Keratinocyte (primary cell): ENCODE results near the gene MGMT. TPM values are rescaled to one million over a fixed set of nuclear protein-coding genes. Genes with fewer than 3 reads are reported as not detected.

Experiments used
- DNase-seq: peaks from one replicate; pipeline ENCODE4 v3.0.0-alpha.2; 2011; ENCODE audit warnings: low read depth, missing footprints, low spot score
- FAIRE-seq: peaks from 2 replicates; lab custom pipeline; 2011; peaks lifted over from hg19 to GRCh38; lab: Jason Lieb, UNC
- H2AFZ ChIP-seq: 2 replicates; pipeline ENCODE4 v1.6.0; 2012; ENCODE audit warnings: low read length, control low read depth, inconsistent platforms; ENCODE audit not compliant: control insufficient read depth
- H3K27ac ChIP-seq: 2 replicates; pipeline ENCODE4 v1.5.1; 2011; ENCODE audit warnings: low read length; ENCODE audit not compliant: control insufficient read depth, insufficient read depth
- H3K27me3 ChIP-seq: 3 replicates; pipeline ENCODE4 v1.6.0; 2011; ENCODE audit warnings: low read length; ENCODE audit not compliant: control insufficient read depth, insufficient read depth; ENCODE audit errors: extremely low read depth
- H3K36me3 ChIP-seq, 2 experiments: 2 replicates in 1 of 2; 3 replicates in 1 of 2; pipeline ENCODE4 v1.5.1; 2011; ENCODE audit warnings: low read length in 2 of 2, mild to moderate bottlenecking in 1 of 2; ENCODE audit not compliant: control insufficient read depth in 2 of 2, insufficient read depth in 2 of 2; ENCODE audit errors: extremely low read depth in 1 of 2
- H3K4me1 ChIP-seq: 3 replicates; pipeline ENCODE4 v1.5.1; 2011; ENCODE audit warnings: low read length; ENCODE audit not compliant: control insufficient read depth, insufficient read depth; ENCODE audit errors: extremely low read depth
- H3K4me2 ChIP-seq: 3 replicates; pipeline ENCODE4 v1.6.0; 2011; ENCODE audit warnings: low read depth, low read length; ENCODE audit not compliant: control insufficient read depth, insufficient read depth; ENCODE audit errors: extremely low read depth
- H3K4me3 ChIP-seq, 3 experiments: fragments of 200-600 bp in 1 of 3; sonication (generic) in 1 of 3; 2 replicates in 2 of 3; 3 replicates in 1 of 3; pipeline ENCODE4 v1.5.1; 2011 to 2016; ENCODE audit warnings: low read length in 3 of 3, mild to moderate bottlenecking in 3 of 3, control low read depth in 2 of 3, inconsistent platforms in 1 of 3, low read depth in 1 of 3, mixed read lengths in 1 of 3, mixed run types in 1 of 3, moderate library complexity in 1 of 3; ENCODE audit not compliant: control insufficient read depth in 2 of 3, insufficient read depth in 2 of 3; ENCODE audit errors: extremely low read depth in 1 of 3
- H3K79me2 ChIP-seq: 2 replicates; pipeline ENCODE4 v1.6.0; 2012; ENCODE audit warnings: low read length; ENCODE audit not compliant: control insufficient read depth, insufficient read depth
- H3K9ac ChIP-seq: 3 replicates; pipeline ENCODE4 v1.6.0; 2011; ENCODE audit warnings: low read length; ENCODE audit not compliant: control insufficient read depth, insufficient read depth; ENCODE audit errors: extremely low read depth
- H3K9me1 ChIP-seq: 3 replicates; pipeline ENCODE4 v1.6.0; 2011; ENCODE audit warnings: low read length; ENCODE audit not compliant: control insufficient read depth, insufficient read depth; ENCODE audit errors: extremely low read depth
- H3K9me3 ChIP-seq: 2 replicates; pipeline ENCODE4 v1.5.1; 2012; ENCODE audit warnings: low read depth, low read length; ENCODE audit not compliant: control insufficient read depth
- H4K20me1 ChIP-seq: 3 replicates; pipeline ENCODE4 v1.6.0; 2011; ENCODE audit warnings: low read length; ENCODE audit not compliant: control insufficient read depth, insufficient read depth; ENCODE audit errors: extremely low read depth
- EZH2 ChIP-seq: IDR thresholded peaks from one replicate; pipeline ENCODE4 v1.6.1; 2012; ENCODE audit warnings: inconsistent platforms, mild to moderate bottlenecking, low read length, moderate library complexity
- dilution Hi-C: fragments of 300-500 bp; cut with MboI; formaldehyde crosslinking; loops from one replicate; pipeline ENCODE4 v1.7.0; 2020; ENCODE audit warnings: low sequenced_read_pairs; ENCODE audit not compliant: extremely low pct_ligation_motif_present
- polyA plus RNA-seq, 5 experiments: library from polyadenylated mRNA; depleted of rRNA in 3 of 5; stranded (reverse) in 3 of 5; stranded (forward) in 1 of 5; unstranded in 1 of 5; fragments of >200 nt; gene quantifications; 1 replicate in 1 of 5; 2 replicates in 3 of 5; 3 replicates in 1 of 5; pipeline versions ENCODE4 v1.2.1 to v1.2.3, GENCODE V29; 2011 to 2012; ENCODE audit warnings: missing spikeins in 2 of 5, low read depth in 1 of 5, low replicate concordance in 1 of 5
- TF ChIP-seq, protein P1 (sequence below), 3 experiments: IDR thresholded peaks in 1 of 3; conservative IDR thresholded peaks in 1 of 3; optimal IDR thresholded peaks in 1 of 3; 2 replicates in 2 of 3; 3 replicates in 1 of 3; pipeline versions ENCODE3 to v1.5.1; 2011; ENCODE audit warnings: low read length in 3 of 3, mild to moderate bottlenecking in 3 of 3, moderate library complexity in 2 of 3, control low read depth in 1 of 3, inconsistent platforms in 1 of 3; ENCODE audit not compliant: insufficient read depth in 2 of 3; ENCODE audit errors: extremely low read depth in 1 of 3

MGMT gene
- polyA plus RNA-seq, 1 donor (not counting 4 experiments of a cell fraction or from before 2014, with no cell fraction given): 15.2 TPM

GRCh38 chr10:129581827-129582411 is 114.9 kb downstream of the MGMT start:
- Histone ChIP-seq H3K4me1 (no peaks in the 10 kb centered on the region), H3K79me2 (no peaks in the 10 kb centered on the region), H3K9ac (no peak overlapping the region), H3K27ac (no peak overlapping the region), H4K20me1 (no peaks in the 10 kb centered on the region), H3K9me3 (peaks cover 3% of the 10 kb centered on the region), H3K4me3 (no peak overlapping the region), H2AFZ (no peak overlapping the region), H3K27me3 (no peaks in the 10 kb centered on the region), H3K4me2 (no peak overlapping the region), H3K9me1 (no peaks in the 10 kb centered on the region), H3K36me3 (no peaks in the 10 kb centered on the region)
- dilution Hi-C loops: no loop called here
- no peak for FAIRE-seq
- no peak for DNase-seq
- TF ChIP-seq EZH2: no peak
- TF ChIP-seq, protein P1, sequence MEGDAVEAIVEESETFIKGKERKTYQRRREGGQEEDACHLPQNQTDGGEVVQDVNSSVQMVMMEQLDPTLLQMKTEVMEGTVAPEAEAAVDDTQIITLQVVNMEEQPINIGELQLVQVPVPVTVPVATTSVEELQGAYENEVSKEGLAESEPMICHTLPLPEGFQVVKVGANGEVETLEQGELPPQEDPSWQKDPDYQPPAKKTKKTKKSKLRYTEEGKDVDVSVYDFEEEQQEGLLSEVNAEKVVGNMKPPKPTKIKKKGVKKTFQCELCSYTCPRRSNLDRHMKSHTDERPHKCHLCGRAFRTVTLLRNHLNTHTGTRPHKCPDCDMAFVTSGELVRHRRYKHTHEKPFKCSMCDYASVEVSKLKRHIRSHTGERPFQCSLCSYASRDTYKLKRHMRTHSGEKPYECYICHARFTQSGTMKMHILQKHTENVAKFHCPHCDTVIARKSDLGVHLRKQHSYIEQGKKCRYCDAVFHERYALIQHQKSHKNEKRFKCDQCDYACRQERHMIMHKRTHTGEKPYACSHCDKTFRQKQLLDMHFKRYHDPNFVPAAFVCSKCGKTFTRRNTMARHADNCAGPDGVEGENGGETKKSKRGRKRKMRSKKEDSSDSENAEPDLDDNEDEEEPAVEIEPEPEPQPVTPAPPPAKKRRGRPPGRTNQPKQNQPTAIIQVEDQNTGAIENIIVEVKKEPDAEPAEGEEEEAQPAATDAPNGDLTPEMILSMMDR (optimal IDR thresholded peaks at IDR 0.05 in 1 of 3, IDR thresholded peaks at IDR 0.05 in 1 of 3, conservative IDR thresholded peaks at IDR 0.05 in 1 of 3; ENCODE audit: extremely low read depth in 1 of 3, insufficient read depth in 2 of 3, low read length in 3 of 3): no peak

DNA sequence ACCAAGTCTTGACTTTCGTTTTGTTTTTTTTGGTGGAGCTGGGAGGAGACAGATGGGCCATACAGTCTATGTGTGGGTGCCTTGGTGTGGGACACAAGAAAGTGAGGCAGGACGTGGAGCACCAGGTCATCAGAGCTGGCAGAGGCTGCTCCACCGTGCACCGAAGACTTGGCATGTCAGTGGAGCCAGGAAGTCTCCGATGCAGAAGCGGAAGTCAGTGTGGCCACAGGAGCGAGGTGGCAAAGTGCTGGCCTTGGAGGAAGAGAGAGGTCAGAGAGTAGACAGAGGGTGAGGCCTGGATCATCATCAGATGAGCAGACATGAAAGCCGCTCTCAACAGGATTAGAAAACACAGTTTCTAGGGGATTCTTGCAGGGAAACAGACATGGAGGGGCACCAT is 116.8 kb downstream of the MGMT start:
- H3K4me2 ChIP-seq: no peak overlapping the region
- H3K79me2 ChIP-seq: no peaks in the 10 kb centered on the region
- no peak overlapping the region for H3K4me3 ChIP-seq
- no peaks in the 10 kb centered on the region for H3K27me3 ChIP-seq
- DNase-seq (no peak), FAIRE-seq (no peak)
- dilution Hi-C loops: no loop called here
- H2AFZ ChIP-seq: no peak overlapping the region
- TF ChIP-seq EZH2: no peak
- TF ChIP-seq, protein P1 (optimal IDR thresholded peaks at IDR 0.05 in 1 of 3, IDR thresholded peaks at IDR 0.05 in 1 of 3, conservative IDR thresholded peaks at IDR 0.05 in 1 of 3; ENCODE audit: extremely low read depth in 1 of 3, insufficient read depth in 2 of 3, low read length in 3 of 3): no peak
- H3K4me1 ChIP-seq: no peaks in the 10 kb centered on the region
- H3K9me3 ChIP-seq: peaks cover 3% of the 10 kb centered on the region
- no peak overlapping the region for H3K9ac ChIP-seq
- no peaks in the 10 kb centered on the region for H3K36me3 ChIP-seq
- no peaks in the 10 kb centered on the region for H4K20me1 ChIP-seq
- H3K27ac ChIP-seq: no peak overlapping the region
- no peaks in the 10 kb centered on the region for H3K9me1 ChIP-seq
